ENCODE results near the gene CLEC4M.

DNA sequence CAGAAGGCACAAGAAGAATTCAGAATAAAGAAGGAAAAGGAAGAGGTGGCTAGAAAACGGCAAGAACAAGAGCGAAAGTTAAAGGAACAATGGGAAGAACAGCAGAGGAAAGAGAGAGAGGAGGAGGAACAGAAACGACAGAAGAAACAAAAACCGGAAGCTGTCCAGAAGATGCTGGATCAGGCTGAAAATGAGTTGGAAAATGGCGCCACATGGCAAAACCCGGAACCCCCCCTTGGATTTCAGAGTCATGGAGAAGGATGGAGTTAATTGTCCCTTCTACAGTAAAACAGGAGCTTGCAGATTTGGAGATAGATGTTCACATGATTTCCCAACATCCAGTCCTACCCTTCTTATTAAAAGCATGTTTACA, 22.4 kb upstream of the CLEC4M start:
- TF ChIP-seq, protein P1, sequence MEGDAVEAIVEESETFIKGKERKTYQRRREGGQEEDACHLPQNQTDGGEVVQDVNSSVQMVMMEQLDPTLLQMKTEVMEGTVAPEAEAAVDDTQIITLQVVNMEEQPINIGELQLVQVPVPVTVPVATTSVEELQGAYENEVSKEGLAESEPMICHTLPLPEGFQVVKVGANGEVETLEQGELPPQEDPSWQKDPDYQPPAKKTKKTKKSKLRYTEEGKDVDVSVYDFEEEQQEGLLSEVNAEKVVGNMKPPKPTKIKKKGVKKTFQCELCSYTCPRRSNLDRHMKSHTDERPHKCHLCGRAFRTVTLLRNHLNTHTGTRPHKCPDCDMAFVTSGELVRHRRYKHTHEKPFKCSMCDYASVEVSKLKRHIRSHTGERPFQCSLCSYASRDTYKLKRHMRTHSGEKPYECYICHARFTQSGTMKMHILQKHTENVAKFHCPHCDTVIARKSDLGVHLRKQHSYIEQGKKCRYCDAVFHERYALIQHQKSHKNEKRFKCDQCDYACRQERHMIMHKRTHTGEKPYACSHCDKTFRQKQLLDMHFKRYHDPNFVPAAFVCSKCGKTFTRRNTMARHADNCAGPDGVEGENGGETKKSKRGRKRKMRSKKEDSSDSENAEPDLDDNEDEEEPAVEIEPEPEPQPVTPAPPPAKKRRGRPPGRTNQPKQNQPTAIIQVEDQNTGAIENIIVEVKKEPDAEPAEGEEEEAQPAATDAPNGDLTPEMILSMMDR (IDR thresholded peaks at IDR 0.05), result no peak
- no peak for TF ChIP-seq POLR2A (IDR thresholded peaks at IDR 0.05)

Data from testis (tissue), 2 donors.